Muscle layer of duodenum (tissue), 2 donors: ENCODE data around the gene RNASE1.
"Not testable (repeated sequence)": the region's sequence is repeated elsewhere in the genome, so short reads cannot be mapped to it uniquely, and the experiment has no call there.

Experiments
- H3K27ac ChIP-seq: one replicate; pipeline ENCODE4 v1.7.0; 2013; ENCODE audit warnings: mild to moderate bottlenecking, low read length
- H3K27me3 ChIP-seq: one replicate; pipeline ENCODE4 v1.7.0; 2013; ENCODE audit warnings: low read depth, mild to moderate bottlenecking, control low read depth, low read length
- H3K36me3 ChIP-seq, 2 donors: one replicate each; pipeline ENCODE4 v1.7.0; 2013; ENCODE audit warnings: low read length in 2 of 2, control low read depth in 1 of 2, mild to moderate bottlenecking in 1 of 2; ENCODE audit not compliant: insufficient read depth in 2 of 2, control insufficient read depth in 1 of 2
- H3K4me1 ChIP-seq, 2 donors: one replicate each; pipeline ENCODE4 v1.7.0; 2013; ENCODE audit warnings: low read length in 2 of 2, mild to moderate bottlenecking in 2 of 2, control low read depth in 1 of 2, moderate library complexity in 1 of 2; ENCODE audit not compliant: insufficient read depth in 2 of 2, control insufficient read depth in 1 of 2
- H3K4me3 ChIP-seq, 2 donors: one replicate each; pipeline ENCODE4 v1.7.0; 2013; ENCODE audit warnings: low read length in 2 of 2, low read depth in 1 of 2, mild to moderate bottlenecking in 1 of 2
- H3K9me3 ChIP-seq, 2 donors: one replicate each; pipeline ENCODE4 v1.7.0; 2013; ENCODE audit warnings: low read length in 2 of 2, control low read depth in 1 of 2, mild to moderate bottlenecking in 1 of 2; ENCODE audit not compliant: control insufficient read depth in 1 of 2
- donor health status: healthy.

The RNASE1 gene

GRCh38 chr14:20826666-20827065 lies 24.0 kb upstream of the RNASE1 start:
- not testable (repeated sequence) for H3K9me3 ChIP-seq, H3K4me1 ChIP-seq, H3K27me3 ChIP-seq, H3K27ac ChIP-seq, H3K4me3 ChIP-seq, H3K36me3 ChIP-seq

- no peak overlapping the region for H3K27ac ChIP-seq
- H3K4me1 ChIP-seq, result no peaks in the 10 kb centered on the region
- no peak overlapping the region for H3K4me3 ChIP-seq
- peaks cover 4 to 7% of the 10 kb centered on the region in 2 donors for H3K9me3 ChIP-seq
- no peaks in the 10 kb centered on the region for H3K27me3 ChIP-seq
- no peaks in the 10 kb centered on the region for H3K36me3 ChIP-seq
These were observed 21.2 kb upstream of the RNASE1 start for GRCh38 chr14:20823859-20824258.

DNA sequence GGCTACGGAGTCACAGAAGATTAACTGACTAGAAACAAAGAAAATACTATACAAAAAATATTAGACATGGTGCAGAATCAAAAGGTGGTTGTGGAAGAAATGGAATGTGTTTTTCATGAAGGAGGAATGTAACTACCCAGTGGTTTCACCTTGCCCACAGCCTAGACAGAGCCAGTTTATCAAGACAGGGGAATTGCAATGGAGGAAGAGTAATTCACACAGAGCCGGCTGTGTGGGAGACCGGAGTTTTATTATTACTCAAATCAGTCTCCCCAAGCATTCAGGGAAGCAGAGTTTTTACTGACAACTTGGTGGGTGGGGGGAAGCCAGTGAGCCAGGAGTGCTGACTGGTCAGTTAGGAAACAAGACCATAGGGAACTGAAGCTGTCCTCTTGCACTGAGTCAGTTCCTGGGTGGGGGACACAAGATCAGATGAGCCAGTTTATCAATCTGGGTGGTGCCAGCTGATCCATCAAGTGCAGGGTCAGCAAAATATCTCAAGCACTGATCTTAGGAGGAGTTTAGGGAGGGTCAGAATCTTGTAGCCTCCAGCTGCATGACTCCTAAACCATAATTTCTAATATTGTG lies 19.0 kb upstream of the RNASE1 start:
- not testable (repeated sequence) for H3K27me3 ChIP-seq, H3K4me3 ChIP-seq, H3K4me1 ChIP-seq, H3K36me3 ChIP-seq, H3K9me3 ChIP-seq, H3K27ac ChIP-seq

GRCh38 chr14:20820063-20820904 lies 17.6 kb upstream of the RNASE1 start:
- Histone ChIP-seq H3K27ac (no peak overlapping the region), H3K27me3 (no peaks in the 10 kb centered on the region), H3K4me1 (no peaks in the 10 kb centered on the region), H3K4me3 (no peak overlapping the region), H3K36me3 (no peaks in the 10 kb centered on the region), H3K9me3 (no peaks in the 10 kb centered on the region)

- no peaks in the 10 kb centered on the region for H3K36me3 ChIP-seq
- no peaks in the 10 kb centered on the region for H3K27me3 ChIP-seq
- no peak overlapping the region for H3K27ac ChIP-seq
These were observed 16.2 kb upstream of the RNASE1 start for GRCh38 chr14:20818861-20819260.

DNA sequence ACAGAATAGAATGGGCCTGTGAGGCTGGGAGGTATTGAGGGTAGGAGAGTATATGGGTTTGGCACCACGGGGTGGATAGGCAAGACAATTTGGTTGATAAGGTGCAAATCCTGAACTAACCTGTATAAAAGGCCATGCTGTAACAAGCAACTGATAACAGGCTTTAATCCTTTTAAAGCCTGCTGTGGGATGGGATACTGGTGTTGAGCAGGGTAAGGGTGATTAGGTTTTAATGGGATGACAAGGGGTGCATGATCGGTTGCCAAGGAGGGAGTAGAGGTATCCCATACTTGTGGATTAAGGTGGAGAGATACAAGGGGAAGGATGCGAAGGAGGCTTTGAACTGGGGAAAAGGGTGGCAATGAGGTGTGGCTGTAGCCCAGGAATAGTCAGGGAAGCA lies 13.3 kb upstream of the RNASE1 start:
- not testable (repeated sequence) for H3K4me1 ChIP-seq, H3K36me3 ChIP-seq, H3K4me3 ChIP-seq, H3K27me3 ChIP-seq, H3K27ac ChIP-seq, H3K9me3 ChIP-seq

More at GRCh38 chr14:20818861-20819260, 16.2 kb upstream of the RNASE1 start:
- Histone ChIP-seq H3K4me1 (no peaks in the 10 kb centered on the region), H3K9me3 (no peaks in the 10 kb centered on the region), H3K4me3 (no peak overlapping the region)

DNA sequence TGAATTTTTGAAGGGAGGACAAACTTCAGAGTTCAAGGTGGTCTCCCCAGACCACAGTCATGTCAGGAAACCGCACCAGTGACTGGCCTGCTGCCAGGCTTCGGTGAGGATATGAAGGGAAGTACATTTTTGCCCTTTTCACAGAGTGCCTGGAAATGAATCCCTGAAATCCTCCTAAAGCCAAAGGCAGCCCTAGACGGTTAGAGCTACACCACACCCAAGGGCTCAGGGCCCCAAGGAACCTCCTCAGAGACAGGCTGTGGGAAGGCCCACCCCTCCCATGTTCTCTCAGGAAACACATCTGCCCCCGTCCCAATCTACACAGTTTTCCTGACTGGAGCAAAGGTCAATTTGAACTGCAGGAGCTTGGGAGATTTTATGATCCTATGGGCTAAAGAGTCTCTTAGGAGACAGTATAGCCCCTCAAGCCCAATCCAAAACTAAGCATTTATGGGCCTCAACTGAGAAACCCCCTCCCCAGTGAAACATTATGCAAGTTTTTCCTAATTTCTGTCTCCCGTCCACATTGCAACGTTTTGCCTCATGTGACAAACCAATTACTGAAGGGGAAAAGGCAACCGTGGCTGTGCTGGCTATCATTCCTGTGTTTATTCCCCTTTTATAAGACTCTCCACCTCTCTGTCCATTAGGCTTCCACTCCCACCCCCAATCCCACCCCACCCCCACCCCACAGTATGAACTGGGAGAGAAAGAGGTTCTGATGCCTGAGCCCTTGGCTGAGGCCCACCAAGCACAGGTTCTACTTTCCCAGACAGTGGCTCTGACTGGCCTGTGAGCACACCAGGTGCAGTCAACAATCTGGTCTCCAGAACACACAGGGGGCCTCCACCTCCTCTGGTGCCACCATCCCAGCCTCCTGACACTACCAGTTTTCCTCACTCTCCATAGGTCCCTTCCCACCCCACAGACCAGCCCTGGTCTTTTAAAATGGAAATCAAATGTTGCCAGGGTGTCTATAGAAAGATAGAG lies 9.6 kb upstream of the RNASE1 start:
- Histone ChIP-seq H3K4me1 (peaks cover 3% of the 10 kb centered on the region in 2 donors), H3K36me3 (no peaks in the 10 kb centered on the region), H3K27me3 (no peaks in the 10 kb centered on the region), H3K9me3 (no peaks in the 10 kb centered on the region), H3K4me3 (no peak overlapping the region), H3K27ac (no peak overlapping the region)

DNA sequence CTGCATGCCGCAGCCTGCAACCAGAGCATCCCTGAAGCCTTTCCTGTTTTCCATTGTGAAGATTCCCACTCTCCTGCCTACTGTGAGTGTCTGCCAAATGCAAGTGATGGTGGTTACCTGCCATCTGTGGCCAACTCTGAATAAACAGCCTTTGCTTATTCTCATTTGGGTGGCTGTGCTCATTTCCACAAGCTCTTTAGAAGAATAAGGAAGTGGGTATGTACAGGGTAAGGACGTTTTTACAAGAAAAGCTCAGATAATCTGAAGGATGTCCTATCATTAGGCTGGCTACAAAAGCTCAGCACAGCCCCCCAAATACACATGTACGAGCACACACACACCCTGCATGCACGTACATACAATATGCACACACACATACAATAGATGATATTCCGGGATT lies 7.3 kb upstream of the RNASE1 start:
- H3K27ac ChIP-seq, result no peak overlapping the region
- H3K27me3 ChIP-seq, result no peaks in the 10 kb centered on the region
- H3K4me3 ChIP-seq, result no peak overlapping the region
- no peaks in the 10 kb centered on the region for H3K9me3 ChIP-seq
- peaks cover 3% of the 10 kb centered on the region in 2 donors for H3K4me1 ChIP-seq
- no peaks in the 10 kb centered on the region for H3K36me3 ChIP-seq

DNA sequence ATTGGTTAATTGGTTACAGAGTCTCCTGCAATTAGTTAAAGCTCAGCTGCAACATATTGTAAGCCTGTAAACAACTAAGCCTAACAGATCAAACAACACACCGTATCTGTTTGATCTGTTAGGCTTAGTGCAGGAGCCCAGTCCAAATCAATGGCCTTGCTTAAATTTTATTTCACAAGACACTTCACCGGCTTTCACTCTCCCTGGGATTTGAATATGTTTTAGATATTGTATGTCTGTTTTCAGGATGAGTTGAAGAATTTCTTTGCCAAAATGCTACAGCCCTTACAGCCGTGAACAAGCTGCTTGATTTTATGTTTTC lies 5.5 kb upstream of the RNASE1 start:
- Histone ChIP-seq H3K27ac (no peak overlapping the region), H3K9me3 (no peaks in the 10 kb centered on the region), H3K36me3 (no peaks in the 10 kb centered on the region), H3K4me1 (peaks cover 3% of the 10 kb centered on the region in 2 donors), H3K27me3 (no peaks in the 10 kb centered on the region), H3K4me3 (no peak overlapping the region)

DNA sequence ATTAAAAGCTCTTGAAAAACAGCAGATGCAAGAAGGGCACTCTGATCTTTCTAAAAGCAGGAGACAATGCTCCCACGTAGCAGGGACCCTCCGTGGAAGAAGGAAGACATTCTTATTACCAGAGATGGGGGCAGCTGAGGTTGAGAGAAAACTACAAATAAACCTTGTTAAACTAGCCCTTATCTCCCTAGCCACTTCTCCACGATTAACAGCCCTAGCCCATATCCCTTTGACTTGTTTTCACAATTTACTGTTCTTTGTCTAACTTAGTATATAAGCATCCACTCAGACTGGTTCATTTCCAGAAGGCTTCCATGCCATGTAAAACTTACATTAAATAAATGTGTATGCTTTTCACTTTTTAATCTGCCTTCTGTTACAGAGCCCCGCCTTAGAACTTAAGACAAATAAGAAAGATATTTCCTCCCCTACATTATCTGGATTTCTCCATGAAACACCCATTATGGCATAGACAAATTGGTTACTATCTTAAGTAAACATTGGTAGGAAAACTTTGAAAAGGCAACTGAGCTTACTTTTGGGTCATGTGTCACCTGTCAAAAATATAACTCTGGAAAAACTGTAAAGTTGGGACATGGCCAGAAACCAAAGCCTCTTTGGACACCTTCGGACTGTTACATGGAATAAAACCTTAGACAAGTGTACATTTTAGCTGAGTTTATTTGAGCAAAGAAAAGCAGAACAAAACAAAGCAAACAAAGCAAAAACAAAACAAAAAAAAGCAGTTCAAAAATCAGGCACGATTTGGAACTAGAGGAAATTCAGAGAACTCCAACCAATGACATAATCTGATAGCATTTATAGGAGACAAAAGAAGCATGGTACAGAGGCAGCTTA lies 4.9 kb upstream of the RNASE1 start:
- no peak overlapping the region for H3K4me3 ChIP-seq
- no peaks in the 10 kb centered on the region for H3K27me3 ChIP-seq
- H3K27ac ChIP-seq, result no peak overlapping the region
- peaks cover 3% of the 10 kb centered on the region in 2 donors for H3K4me1 ChIP-seq
- no peaks in the 10 kb centered on the region for H3K36me3 ChIP-seq
- H3K9me3 ChIP-seq, result no peaks in the 10 kb centered on the region
